SKM-1 treated with dmso at 0.1 percent for 144 hours (cell line): ENCODE measurements around the gene RPS21.
"Not testable (repeated sequence)": the region's sequence is repeated elsewhere in the genome, so short reads cannot be mapped to it uniquely, and the experiment has no call there.

ENCODE experiments used
- DNase-seq: peaks from one replicate; lab custom pipeline; 2025; ENCODE audit not compliant: unreplicated experiment; lab: John Stamatoyannopoulos, UW

RPS21 gene

DNA sequence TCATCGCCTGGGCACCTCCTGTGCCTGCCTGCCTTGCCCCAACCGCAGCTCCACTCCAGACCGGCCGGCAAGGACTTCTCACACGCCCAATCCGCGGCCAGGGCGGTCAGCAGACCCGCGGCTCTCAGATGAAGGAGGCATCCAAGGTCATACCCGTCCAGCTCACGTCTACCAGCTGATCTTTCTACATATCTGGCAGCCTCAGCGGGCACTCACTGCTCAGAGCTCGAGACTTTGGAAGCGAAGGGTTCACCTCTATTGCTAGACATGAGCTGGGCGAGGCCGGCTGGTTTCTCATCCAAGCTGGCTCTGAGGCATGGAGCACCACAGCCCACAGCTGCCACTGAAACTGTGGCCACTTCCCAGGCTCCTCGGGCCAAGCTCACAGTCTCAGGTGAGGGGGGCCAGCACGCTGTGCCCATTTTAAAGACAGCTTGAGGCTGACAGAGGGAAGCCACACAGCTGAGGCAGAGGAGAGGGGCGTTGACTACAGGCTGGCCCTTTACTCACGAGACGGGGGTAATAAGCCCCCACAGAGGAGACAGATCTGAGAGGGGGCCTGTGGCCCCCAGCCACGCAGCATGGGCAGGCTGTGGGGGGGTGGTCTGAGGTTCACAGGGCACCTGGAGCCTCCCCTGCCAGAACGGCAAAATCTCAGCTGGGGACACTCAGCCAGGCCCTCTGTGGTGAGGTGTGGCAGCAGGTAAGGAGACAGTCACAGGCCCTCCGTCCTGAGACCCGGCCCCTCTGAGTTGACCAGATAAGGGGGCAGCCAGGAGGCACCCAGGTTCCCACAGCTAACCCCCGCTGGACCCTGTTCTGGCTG lies 21.8 kb upstream of the RPS21 start:
- DNase-seq: no peak

DNA sequence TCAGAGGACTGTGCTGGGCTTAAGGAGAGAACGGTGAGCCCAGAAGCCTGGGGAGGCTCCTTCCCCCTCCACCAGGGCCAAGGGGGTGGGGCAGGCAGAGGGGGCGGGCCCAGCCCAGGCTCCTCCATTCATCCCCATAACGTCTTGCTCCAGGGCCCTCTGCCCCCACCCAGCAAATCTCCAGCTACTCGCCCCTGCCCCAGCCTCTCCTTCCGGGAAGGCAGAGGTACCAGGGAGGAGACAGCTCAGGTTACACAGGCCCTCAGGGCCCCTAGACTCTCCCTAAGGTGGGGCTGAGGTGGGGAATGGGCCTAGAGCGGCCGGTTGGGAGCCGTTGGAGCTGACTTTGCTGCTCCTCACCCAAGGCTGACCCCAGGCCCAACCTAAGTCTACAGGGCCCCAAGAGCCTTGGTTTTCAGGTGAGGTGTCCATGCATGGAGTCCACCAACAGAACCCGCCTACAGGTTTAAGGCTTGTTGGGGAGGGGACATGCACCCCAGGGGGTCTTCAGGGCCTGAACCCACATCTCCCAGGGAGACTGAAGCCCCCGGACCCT lies 21.0 kb upstream of the RPS21 start:
- DNase-seq: no peak

GRCh38 chr20:62366370-62367135 lies 20.4 kb upstream of the RPS21 start:
- DNase-seq: no peak

- DNase-seq: no peak
Measured at GRCh38 chr20:62367136-62367632, 19.7 kb upstream of the RPS21 start, which contains the start of gene LAMA5. Gene LAMA5 (minus strand): TSS chr20:62367312. CDS start chr20:62367245, 67 bp downstream.

GRCh38 chr20:62367633-62368391 lies 19.1 kb upstream of the RPS21 start:
- DNase-seq: no peak

DNA sequence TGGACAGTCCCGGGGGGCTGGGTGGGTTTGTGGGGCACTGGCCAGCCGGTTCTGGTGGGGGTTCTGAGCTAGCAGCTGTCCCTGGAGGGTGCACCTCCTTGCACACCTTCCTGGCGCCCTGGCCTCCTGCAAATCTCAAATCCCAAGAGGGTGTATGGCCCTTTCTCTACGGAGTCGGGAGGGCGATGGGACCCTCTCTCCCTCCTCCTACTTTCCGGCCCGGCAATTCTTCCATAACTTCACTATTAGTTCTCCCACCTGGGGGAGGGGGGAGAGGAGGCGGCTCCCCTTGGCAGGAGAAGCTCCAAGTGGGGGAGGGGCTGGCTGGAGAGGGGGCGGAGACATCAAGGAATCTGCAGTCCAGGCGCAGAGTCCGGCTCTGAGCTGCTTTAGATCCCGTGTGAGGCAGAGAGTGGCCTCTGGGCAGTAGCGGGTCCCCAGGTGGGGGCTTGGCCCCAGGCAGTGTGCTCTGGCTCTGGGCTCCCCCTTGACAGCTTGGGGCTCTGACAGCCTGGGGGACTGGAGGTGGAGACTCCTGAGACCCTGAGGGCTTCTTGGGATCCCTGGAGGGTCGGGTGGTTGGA lies 18.4 kb upstream of the RPS21 start:
- DNase-seq: no peak

- DNase-seq: no peak
Measured at GRCh38 chr20:62368976-62369814, 17.7 kb upstream of the RPS21 start.

GRCh38 chr20:62369815-62370114 lies 17.1 kb upstream of the RPS21 start:
- DNase-seq: no peak

DNA sequence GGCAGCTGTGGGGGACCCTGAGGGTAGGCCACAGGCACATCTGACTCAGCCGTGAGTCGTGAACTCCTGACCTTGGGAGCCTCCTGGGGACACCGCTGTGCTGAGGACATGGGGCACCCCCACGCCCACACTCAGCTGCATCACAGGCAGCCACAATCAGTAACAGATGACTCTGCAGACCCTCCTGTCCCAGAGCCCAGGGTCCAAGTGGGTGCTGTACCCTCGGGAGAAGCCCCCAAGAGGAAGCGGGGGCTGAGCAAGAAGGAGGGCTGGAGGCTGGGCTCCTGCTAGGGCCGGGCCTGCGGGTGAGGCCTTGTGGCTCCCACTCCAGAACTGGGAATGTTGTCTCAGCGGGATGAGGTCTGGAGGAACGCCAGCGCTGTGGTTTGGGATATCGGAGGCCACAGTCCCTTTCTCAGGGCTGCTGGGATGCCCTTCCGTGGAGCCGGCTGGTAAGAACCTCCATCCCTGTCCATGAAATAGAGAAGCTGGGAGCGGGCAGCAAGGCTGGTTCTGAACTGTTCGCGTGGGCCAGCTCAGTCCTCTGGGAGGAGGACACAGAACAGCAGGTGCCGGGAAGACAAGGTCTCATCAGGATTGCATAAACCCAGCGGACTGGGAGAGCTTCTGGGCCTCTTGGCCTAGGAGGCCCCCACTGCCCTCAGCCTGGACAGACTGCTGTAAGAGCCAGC lies 16.6 kb upstream of the RPS21 start:
- DNase-seq: no peak

GRCh38 chr20:62370807-62371587 lies 15.9 kb upstream of the RPS21 start:
- DNase-seq: no peak

- DNase-seq: no peak
Measured at GRCh38 chr20:62371588-62372041, 15.3 kb upstream of the RPS21 start.

GRCh38 chr20:62372042-62372993 lies 14.6 kb upstream of the RPS21 start:
- DNase-seq: no peak

DNA sequence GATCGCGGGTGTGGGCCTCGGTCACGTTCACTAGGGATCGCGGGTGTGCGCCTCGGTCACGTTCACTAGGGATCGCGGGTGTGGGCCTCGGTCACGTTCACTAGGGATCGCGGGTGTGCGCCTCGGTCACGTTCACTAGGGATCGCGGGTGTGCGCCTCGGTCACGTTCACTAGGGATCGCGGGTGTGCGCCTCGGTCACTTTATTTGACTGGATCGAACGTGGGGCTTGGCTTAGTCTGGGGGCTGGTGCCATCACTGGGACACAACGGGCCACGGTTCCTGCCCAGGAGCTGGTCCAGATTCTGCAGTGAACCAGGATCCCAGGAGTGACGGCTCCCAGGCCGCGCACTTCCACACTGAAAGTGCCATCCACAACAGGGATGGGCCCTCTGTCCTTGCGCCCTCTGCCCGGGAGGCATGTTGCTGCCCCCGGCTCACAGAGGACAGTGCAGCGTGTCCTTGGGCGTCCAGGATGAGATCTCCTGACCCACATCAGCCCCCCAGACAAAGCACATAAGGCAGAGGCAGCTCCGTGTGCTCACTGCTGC lies 13.2 kb upstream of the RPS21 start:
- not testable (repeated sequence) for DNase-seq

- DNase-seq: no peak
Measured at GRCh38 chr20:62374331-62375152, 12.4 kb upstream of the RPS21 start.

GRCh38 chr20:62376112-62377063 lies 10.5 kb upstream of the RPS21 start:
- no peak for DNase-seq
